SU-DHL-6 (cell line): ENCODE results near the gene GNG14.

Experiments used
- CTCF ChIP-seq: fragments of 200-600 bp; sonication (generic); IDR thresholded peaks from one replicate; pipeline ENCODE4 v1.5.1; 2017; ENCODE audit warnings: antibody characterized with exemption, mild to moderate bottlenecking, low read length, moderate library complexity; ENCODE audit not compliant: insufficient read depth, poor library complexity, severe bottlenecking
- EZH2phosphoT487 ChIP-seq: fragments of 200-600 bp; sonication (generic), shearing (Covaris generic); conservative IDR thresholded peaks from 2 replicates; pipeline ENCODE4 v1.6.1; 2018; ENCODE audit warnings: mild to moderate bottlenecking, antibody characterized with exemption, low read length, moderate library complexity, mixed read lengths

GRCh38 chr19:12705169-12705568 is 17.4 kb downstream of the GNG14 start:
- TF ChIP-seq CTCF: no peak
- TF ChIP-seq EZH2phosphoT487: no peak
